AG04450 (cell line): ENCODE results near the gene HINT3. TPM values are rescaled to one million over a fixed set of nuclear protein-coding genes. Genes with fewer than 3 reads are reported as not detected.

Experiments used
- CTCF ChIA-PET: fragments of 300-600, 350-600 bp; formaldehyde crosslinking; extraction: SDS; loops from one replicate; lab custom pipeline; 2022; ENCODE audit warnings: antibody characterized with exemption, inconsistent platforms; lab: Charles Lee
- POLR2A ChIA-PET: fragments of 350-600 bp; formaldehyde crosslinking; extraction: SDS; loops from one replicate; lab custom pipeline; 2021; ENCODE audit warnings: antibody characterized with exemption, inconsistent platforms; lab: Yijun Ruan, JAX
- DNase-seq: peaks from one replicate; pipeline ENCODE4 v3.0.0-alpha.2; 2011; ENCODE audit warnings: low read depth, low spot score
- H3K27ac ChIP-seq: one replicate; pipeline ENCODE4 v1.5.1; 2012; ENCODE audit warnings: low read depth, low read length, control low read depth
- H3K27me3 ChIP-seq: one replicate; pipeline ENCODE4 v1.6.0; 2012; ENCODE audit warnings: low read length; ENCODE audit not compliant: control insufficient read depth, insufficient read depth
- H3K4me3 ChIP-seq: 2 replicates; pipeline ENCODE4 v1.5.1; 2011; ENCODE audit warnings: mild to moderate bottlenecking, low read depth, low read length, control low read depth
- H3K9me3 ChIP-seq: 2 replicates; pipeline ENCODE4 v1.5.1; 2012; ENCODE audit warnings: low read length; ENCODE audit not compliant: control insufficient read depth, insufficient read depth
- CTCF ChIP-seq: IDR thresholded peaks from 2 replicates; pipeline ENCODE4 v1.5.1; 2011; ENCODE audit warnings: low read depth, low read length, control low read depth, inconsistent platforms
- polyA plus RNA-seq: library from polyadenylated mRNA; depleted of rRNA; stranded (reverse); fragments of >200 nt; gene quantifications from 2 replicates; pipeline ENCODE4 v1.2.3, GENCODE V29; 2011

HINT3 gene
- polyA plus RNA-seq, 1 experiment: 4.0 TPM

DNA sequence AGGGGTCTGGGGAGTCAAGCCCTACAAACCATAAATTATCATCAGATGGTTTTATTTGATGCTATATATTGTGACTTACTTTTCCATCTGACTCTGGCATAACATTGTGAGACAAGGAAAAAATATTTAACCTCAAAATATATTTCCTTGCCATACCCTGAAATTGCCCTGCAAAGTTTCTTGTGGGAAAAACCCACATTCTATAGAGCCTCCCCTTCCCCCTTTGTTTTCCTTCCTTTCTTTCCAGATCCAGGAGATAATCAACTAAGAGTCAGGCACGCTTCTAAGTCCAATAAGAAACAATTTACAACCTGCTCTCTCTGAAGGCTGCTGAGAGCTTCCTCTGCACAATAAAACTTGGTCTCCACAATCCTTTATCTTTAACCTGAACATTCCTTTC lies 17.5 kb upstream of the HINT3 start:
- no peak overlapping the region for H3K27ac ChIP-seq
- no peaks in the 10 kb centered on the region for H3K9me3 ChIP-seq
- POLR2A ChIA-PET: no interaction called here
- no peak for TF ChIP-seq CTCF
- H3K27me3 ChIP-seq: no peaks in the 10 kb centered on the region
- CTCF ChIA-PET: interaction anchor here (0.9 to 2.2 kb wide), 3 partner anchors 14 to 81 kb away, joined by 3 to 10 read pairs (median 5); partner anchors contain the start of gene HINT3
- no peak overlapping the region for H3K4me3 ChIP-seq
- no peak for DNase-seq

DNA sequence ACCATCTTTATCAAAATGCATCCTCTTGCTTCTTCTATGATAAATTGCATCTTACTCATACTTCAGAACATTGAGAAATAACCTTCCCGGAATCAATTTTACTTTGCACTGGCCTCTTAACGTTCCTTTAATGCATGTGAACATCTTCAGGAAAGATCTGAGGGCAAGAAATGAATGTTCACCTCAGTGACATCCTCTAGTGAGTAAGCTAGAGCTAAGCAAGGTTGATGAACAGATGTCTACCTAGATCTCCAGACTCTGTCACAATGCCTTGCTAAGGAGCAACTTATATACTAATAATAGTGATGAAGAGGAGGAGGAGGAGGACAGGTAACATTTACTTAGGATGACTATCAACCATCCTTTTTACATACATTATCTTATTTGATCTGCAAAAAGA lies 16.8 kb upstream of the HINT3 start:
- DNase-seq: no peak
- ChIA-PET POLR2A (no interaction called here), CTCF (interaction anchor here (1.0 to 2.4 kb wide), 4 partner anchors 8 to 56 kb away, joined by 3 to 11 read pairs (median 4); partner anchors contain the start of gene HINT3)
- no peaks in the 10 kb centered on the region for H3K27me3 ChIP-seq
- no peak overlapping the region for H3K27ac ChIP-seq
- no peaks in the 10 kb centered on the region for H3K9me3 ChIP-seq
- no peak for TF ChIP-seq CTCF
- no peak overlapping the region for H3K4me3 ChIP-seq

DNA sequence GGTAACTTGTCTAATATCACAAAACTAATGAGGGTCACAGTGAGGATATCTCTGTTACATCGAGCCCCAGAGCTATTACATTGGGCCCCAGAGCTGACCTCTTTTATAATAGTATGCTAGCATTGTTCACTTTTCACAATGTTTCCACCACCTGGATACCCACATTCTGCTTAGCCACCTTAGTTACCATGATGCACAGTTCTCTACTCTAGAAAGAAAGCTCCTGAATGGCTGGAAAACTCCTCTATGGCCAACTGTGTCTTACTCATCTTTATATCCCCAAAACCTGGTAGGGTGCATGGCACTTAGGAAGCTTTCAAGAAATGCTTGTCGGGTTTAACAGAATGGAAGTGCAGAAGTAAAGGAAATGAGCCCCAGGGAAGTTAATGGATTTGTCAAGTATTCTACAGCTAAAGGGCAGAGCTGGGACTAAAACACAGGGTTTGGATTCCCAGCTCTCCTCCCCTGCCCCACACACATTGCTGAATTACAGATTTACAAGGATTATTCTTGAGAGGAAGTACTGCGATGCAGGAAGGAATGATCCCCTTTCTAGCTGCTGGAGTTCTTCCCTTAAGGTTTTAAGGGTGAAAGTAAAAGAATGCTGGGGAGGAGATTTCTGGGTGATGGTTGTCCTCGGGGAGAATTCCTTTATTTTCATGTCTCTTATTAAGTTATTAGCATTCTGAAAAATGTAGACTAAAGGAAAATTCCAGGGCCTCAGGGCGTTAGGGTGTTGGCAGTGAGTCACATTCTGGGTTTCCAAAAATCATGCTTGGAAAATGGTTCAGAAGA lies 16.1 kb upstream of the HINT3 start:
- TF ChIP-seq CTCF: no peak
- Histone ChIP-seq H3K27me3 (no peaks in the 10 kb centered on the region), H3K27ac (no peak overlapping the region), H3K9me3 (no peaks in the 10 kb centered on the region), H3K4me3 (no peak overlapping the region)
- CTCF ChIA-PET: interaction anchor here (1.0 to 2.4 kb wide), 5 partner anchors 8 to 55 kb away, joined by 3 to 11 read pairs (median 3); partner anchors contain the start of gene HINT3
- DNase-seq: no peak
- POLR2A ChIA-PET: no interaction called here

DNA sequence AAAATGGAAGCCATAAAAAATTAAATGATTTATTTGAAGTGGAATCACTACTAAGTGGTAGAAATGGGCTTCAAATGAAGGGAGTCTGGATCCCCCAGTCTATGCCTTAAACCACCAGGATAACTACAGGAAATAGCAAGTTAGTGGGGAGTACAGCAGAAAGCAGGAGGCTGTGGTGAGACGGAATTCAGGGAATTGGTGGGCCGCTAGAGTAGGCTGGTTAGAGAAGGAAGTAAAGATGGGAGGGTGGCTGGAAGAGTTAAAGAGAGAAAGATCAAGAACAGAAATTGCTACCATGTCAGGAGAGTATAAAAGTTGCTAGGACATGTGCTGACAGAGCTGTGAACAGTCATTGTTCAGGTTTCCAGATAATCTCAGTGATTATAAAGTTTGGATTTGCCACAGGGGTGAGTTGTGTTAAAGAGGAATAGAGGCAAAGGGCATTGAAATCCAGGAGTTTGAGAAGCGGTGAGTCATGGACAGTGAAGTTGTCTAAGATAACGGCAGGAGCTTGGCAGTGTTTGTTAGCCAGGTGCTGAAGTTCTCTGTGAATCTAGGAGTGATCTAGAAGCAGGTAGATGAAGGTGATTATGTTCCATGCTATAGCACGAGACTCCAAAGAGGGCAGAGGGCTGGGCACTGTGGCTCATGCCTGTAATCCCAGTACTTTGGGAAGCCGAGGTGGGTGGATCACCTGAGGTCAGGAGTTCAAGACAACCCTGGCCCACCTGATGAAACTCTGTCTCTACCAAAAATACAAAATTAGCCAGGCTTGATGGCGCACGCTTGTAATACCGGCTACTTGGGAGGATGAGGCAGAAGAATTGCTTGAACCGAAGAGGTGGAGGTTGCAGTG lies 13.7 kb upstream of the HINT3 start:
- H3K9me3 ChIP-seq: no peaks in the 10 kb centered on the region
- no peak for TF ChIP-seq CTCF
- no peak for DNase-seq

More for the DNA sequence above, 13.7 kb upstream of the HINT3 start:
- ChIA-PET POLR2A (interaction anchor here (1.2 kb wide), 1 partner anchor 14 kb away, joined by 3 read pairs; the partner anchor contains the start of gene HINT3), CTCF (interaction anchor here (0.6 to 6.1 kb wide), 3 partner anchors 13 to 37 kb away, joined by 3 to 92 read pairs (median 5); partner anchors contain the start of gene HINT3)
- Histone ChIP-seq H3K4me3 (no peak overlapping the region), H3K27me3 (no peaks in the 10 kb centered on the region), H3K27ac (no peak overlapping the region)
